ENCODE measurements around the gene MEF2C. TPM values are rescaled to one million over a fixed set of nuclear protein-coding genes. Genes with fewer than 3 reads are reported as not detected.

The MEF2C gene
- total RNA-seq, 3 donors from 2014 or later (not counting 1 experiment from before 2014, with no cell fraction given) = 9.2 to 22.0 (median 18.3) TPM

DNA sequence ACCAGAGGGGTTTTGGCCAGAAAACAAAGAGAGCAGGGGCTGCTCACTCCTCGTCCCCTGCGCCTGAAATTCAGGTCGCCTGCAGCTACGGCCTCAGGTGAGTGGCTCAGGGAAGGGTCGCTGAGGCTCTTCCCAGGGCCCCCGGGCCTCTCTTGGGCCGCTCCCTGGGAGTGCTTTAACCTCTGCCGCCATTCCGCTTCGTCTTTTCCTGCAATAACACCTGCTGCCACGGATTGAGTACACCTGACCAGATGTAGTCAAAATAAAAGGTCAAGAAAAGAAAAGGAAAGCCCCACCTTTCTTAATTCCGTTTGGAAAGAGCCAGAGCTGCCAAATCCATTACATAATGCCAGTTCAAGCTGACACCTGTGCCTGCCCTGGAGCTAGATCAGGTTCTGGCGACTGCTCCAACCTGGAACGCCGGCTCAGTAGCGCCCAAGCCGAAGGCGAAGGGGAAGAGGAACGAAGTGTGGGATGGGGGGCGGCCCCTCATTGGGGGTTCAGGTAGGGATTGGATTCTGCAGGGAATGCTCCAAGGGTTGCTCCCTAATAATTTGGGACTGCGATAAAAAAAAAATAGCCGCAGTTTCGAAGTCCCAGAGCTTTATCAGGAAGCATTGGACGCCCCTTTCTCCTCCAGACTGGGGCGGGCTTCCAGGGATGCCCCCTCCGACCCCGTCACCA is 193.9 kb downstream of the MEF2C start:
- Mint-ChIP-seq H3K27ac (peak overlapping the region in 1 of 2 donors; percentile 50), H3K27me3 (ENCODE audit: low read depth in 2 of 2) (peaks cover 90 to 93% of the 10 kb centered on the region in 2 donors), H3K4me3 (no peak overlapping the region), H3K9me3 (no peaks in the 10 kb centered on the region), H3K36me3 (peaks cover 11% of the 10 kb centered on the region), H3K4me1 (peaks cover 10 to 16% of the 10 kb centered on the region in 2 donors)
- DNase-seq (no peak), ATAC-seq (no peak)
- TF ChIP-seq, protein P1, sequence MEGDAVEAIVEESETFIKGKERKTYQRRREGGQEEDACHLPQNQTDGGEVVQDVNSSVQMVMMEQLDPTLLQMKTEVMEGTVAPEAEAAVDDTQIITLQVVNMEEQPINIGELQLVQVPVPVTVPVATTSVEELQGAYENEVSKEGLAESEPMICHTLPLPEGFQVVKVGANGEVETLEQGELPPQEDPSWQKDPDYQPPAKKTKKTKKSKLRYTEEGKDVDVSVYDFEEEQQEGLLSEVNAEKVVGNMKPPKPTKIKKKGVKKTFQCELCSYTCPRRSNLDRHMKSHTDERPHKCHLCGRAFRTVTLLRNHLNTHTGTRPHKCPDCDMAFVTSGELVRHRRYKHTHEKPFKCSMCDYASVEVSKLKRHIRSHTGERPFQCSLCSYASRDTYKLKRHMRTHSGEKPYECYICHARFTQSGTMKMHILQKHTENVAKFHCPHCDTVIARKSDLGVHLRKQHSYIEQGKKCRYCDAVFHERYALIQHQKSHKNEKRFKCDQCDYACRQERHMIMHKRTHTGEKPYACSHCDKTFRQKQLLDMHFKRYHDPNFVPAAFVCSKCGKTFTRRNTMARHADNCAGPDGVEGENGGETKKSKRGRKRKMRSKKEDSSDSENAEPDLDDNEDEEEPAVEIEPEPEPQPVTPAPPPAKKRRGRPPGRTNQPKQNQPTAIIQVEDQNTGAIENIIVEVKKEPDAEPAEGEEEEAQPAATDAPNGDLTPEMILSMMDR (IDR thresholded peaks at IDR 0.05) = no peak
- Histone ChIP-seq H3K27ac (ENCODE audit: low read length) (no peak overlapping the region), H3K27me3 (ENCODE audit: control insufficient read depth, insufficient read depth, low read length) (peaks cover 90% of the 10 kb centered on the region), H3K4me3 (ENCODE audit: low read length) (no peak overlapping the region), H3K4me1 (ENCODE audit: control insufficient read depth, insufficient read depth, low read length) (peaks cover 11% of the 10 kb centered on the region), H3K9me3 (ENCODE audit: control insufficient read depth, insufficient read depth, low read length) (peaks cover 7% of the 10 kb centered on the region), H3K36me3 (ENCODE audit: control insufficient read depth, insufficient read depth, low read length) (no peaks in the 10 kb centered on the region)
- intact Hi-C loops (cut with micrococcal nuclease) = no loop called here
- 10% methylated on average over 27 of the region's 27 CpGs for WGBS (ENCODE audit: insufficient coverage)

DNA sequence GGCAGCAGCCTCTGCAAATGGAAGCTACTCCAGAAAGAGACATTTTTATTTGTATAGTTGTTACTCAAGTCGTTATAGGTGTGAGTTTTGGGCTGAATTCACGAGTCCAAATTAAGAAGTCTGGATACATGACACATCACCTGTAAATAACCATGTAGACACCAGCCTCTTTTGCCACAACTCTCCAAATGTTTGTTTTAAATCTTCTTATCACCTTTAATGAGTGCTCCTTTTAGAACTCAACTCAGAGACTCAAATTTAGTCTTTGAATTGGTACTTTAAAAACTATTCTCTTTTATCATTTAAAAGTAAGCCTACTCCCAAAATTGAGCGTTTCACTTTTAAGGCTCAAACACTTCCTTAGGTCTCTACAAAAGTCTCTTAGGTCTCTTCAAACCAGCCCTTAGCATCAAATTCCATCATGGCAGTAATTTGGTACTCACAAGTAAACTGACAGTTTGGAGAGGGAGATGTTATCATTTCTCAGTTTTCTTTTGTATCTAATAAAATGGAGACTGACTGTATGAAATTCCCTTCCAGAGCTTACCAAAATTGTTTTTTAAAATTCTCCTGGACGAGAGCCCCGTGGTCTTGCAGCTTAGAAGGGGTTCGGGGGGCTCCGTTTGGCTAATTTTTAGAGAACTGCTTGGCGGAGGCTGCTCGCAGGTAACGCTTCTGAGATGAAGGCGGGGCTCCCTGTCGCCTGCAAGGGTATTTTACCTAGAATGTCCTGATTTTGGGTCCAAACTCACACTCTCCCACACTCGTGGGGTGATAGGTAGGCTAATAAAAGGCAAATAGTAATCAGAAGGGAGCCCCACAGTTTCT is 194.6 kb downstream of the MEF2C start:
- no peaks in the 10 kb centered on the region for H3K9me3 Mint-ChIP-seq
- peaks cover 11% of the 10 kb centered on the region for H3K36me3 Mint-ChIP-seq
- TF ChIP-seq, protein P1 (IDR thresholded peaks at IDR 0.05) = no peak
- peaks cover 92% of the 10 kb centered on the region for H3K27me3 ChIP-seq (ENCODE audit: control insufficient read depth, insufficient read depth, low read length)
- DNase-seq (no peak), ATAC-seq (no peak)
- peaks cover 10 to 22% of the 10 kb centered on the region in 2 donors for H3K4me1 Mint-ChIP-seq
- no peak overlapping the region for H3K4me3 ChIP-seq (ENCODE audit: low read length)
- H3K27ac ChIP-seq (ENCODE audit: low read length) = no peak overlapping the region
- peaks cover 90 to 96% of the 10 kb centered on the region in 2 donors for H3K27me3 Mint-ChIP-seq (ENCODE audit: low read depth in 2 of 2)
- H3K36me3 ChIP-seq (ENCODE audit: control insufficient read depth, insufficient read depth, low read length) = no peaks in the 10 kb centered on the region
- H3K4me3 Mint-ChIP-seq = no peak overlapping the region
- 16% methylated on average over 12 of the region's 13 CpGs for WGBS (ENCODE audit: insufficient coverage)
- peaks cover 17% of the 10 kb centered on the region for H3K4me1 ChIP-seq (ENCODE audit: control insufficient read depth, insufficient read depth, low read length)
- intact Hi-C loops (cut with micrococcal nuclease) = no loop called here
- peaks cover 9% of the 10 kb centered on the region for H3K9me3 ChIP-seq (ENCODE audit: control insufficient read depth, insufficient read depth, low read length)
- peak overlapping the region in 1 of 2 donors; percentile 50 for H3K27ac Mint-ChIP-seq

DNA sequence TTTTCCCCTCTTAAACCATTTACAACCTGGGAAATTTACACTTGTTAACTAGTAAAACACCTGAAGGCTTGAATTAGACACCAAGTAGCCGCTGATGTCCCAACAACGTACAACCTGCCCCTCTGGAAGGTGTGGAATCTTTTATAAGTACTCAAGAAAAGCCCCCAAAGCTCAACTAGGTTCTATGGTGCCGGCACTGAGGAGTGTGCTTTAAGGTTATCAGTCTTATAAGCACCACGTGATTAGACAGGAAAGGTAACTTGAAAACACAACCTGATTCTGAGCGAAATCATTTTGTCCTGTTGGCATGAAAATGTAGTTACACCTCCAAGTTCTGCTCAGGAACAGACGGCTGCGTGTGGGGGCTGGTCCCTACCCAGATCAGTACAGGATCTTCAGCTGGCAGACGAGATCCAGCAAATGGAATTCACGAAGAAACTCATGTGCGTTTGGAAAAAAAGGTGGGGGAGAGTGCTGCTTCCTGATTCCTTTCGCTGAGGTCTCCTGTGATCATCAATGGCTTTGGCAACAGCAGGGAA is 195.5 kb downstream of the MEF2C start:
- H3K36me3 ChIP-seq (ENCODE audit: control insufficient read depth, insufficient read depth, low read length) = no peaks in the 10 kb centered on the region
- no peak for ATAC-seq
- TF ChIP-seq, protein P1 (IDR thresholded peaks at IDR 0.05) = no peak
- intact Hi-C loops (cut with micrococcal nuclease) = no loop called here
- H3K27ac ChIP-seq (ENCODE audit: low read length) = no peak overlapping the region
- DNase-seq = no peak
- no peak overlapping the region for H3K4me3 ChIP-seq (ENCODE audit: low read length)
- H3K9me3 ChIP-seq (ENCODE audit: control insufficient read depth, insufficient read depth, low read length) = peaks cover 9% of the 10 kb centered on the region
- peaks cover 10 to 22% of the 10 kb centered on the region in 2 donors for H3K4me1 Mint-ChIP-seq
- no peaks in the 10 kb centered on the region for H3K9me3 Mint-ChIP-seq
- no peak overlapping the region for H3K4me3 Mint-ChIP-seq
- peaks cover 11% of the 10 kb centered on the region for H3K36me3 Mint-ChIP-seq
- H3K27ac Mint-ChIP-seq = no peak overlapping the region
- peaks cover 90 to 96% of the 10 kb centered on the region in 2 donors for H3K27me3 Mint-ChIP-seq (ENCODE audit: low read depth in 2 of 2)
- WGBS (ENCODE audit: insufficient coverage) = 10% methylated on average over 10 of the region's 11 CpGs
- H3K27me3 ChIP-seq (ENCODE audit: control insufficient read depth, insufficient read depth, low read length) = peaks cover 94% of the 10 kb centered on the region
- H3K4me1 ChIP-seq (ENCODE audit: control insufficient read depth, insufficient read depth, low read length) = peaks cover 17% of the 10 kb centered on the region

All from natural killer cell (primary cell).